K562 (cell line): ENCODE data around the gene TMSB10. TPM values are rescaled to one million over a fixed set of nuclear protein-coding genes. Genes with fewer than 3 reads are reported as not detected.

Experiments
- BRCA1 ChIP-seq, 2 experiments: fragments of 450-650 bp in 1 of 2; sonication (generic) in 1 of 2; formaldehyde crosslinking in 1 of 2; IDR thresholded peaks; 2 replicates each; pipeline versions ENCODE4 v1.5.0 to v1.6.1; 2017 to 2020; ENCODE audit warnings: mild to moderate bottlenecking in 1 of 2, missing genetic modification reagents in 1 of 2
- BRD4 ChIP-seq: fragments of 200-600 bp; sonication (generic); IDR thresholded peaks from 2 replicates; pipeline ENCODE4 v1.6.1; 2017; ENCODE audit warnings: inconsistent platforms
- CHAMP1 ChIP-seq: fragments of 450-650 bp; IDR thresholded peaks from 2 replicates; pipeline ENCODE4 v1.6.1; 2016; ENCODE audit warnings: mild to moderate bottlenecking
- E2F6 ChIP-seq, 2 experiments: IDR thresholded peaks; 2 replicates each; pipeline ENCODE4 v1.6.1; 2011; ENCODE audit warnings: borderline replicate concordance in 1 of 2, control low read depth in 1 of 2, low read depth in 1 of 2, low read length in 1 of 2, mild to moderate bottlenecking in 1 of 2, mixed read lengths in 1 of 2, moderate library complexity in 1 of 2; ENCODE audit not compliant: insufficient read depth in 1 of 2, insufficient read length in 1 of 2, poor library complexity in 1 of 2, severe bottlenecking in 1 of 2; ENCODE audit errors: extremely low read depth in 1 of 2
- GTF2E2 ChIP-seq: fragments of 200-800 bp; sonication (Bioruptor generic); IDR thresholded peaks from 2 replicates; pipeline ENCODE4 v1.6.1; 2016; ENCODE audit warnings: missing genetic modification characterization, missing compliant biosample characterization
- HDAC1 ChIP-seq, 2 experiments: fragments of 450-650 bp; IDR thresholded peaks; 2 replicates each; pipeline ENCODE4 v1.6.1; 2016 to 2017; ENCODE audit warnings: inconsistent platforms in 1 of 2, mild to moderate bottlenecking in 1 of 2, moderate library complexity in 1 of 2
- HDAC8 ChIP-seq: fragments of 450-650 bp; IDR thresholded peaks from 2 replicates; pipeline ENCODE4 v1.6.1; 2016; ENCODE audit warnings: mild to moderate bottlenecking, missing genetic modification characterization, moderate library complexity, missing compliant biosample characterization
- KLF13 ChIP-seq: fragments of 450-650 bp; IDR thresholded peaks from 2 replicates; pipeline ENCODE4 v1.6.1; 2016; ENCODE audit warnings: missing genetic modification characterization, low read depth, mild to moderate bottlenecking, missing compliant biosample characterization, moderate library complexity, borderline replicate concordance
- MAZ ChIP-seq, 2 experiments: fragments of 450-650 bp in 1 of 2; sonication (generic) in 1 of 2; formaldehyde crosslinking; IDR thresholded peaks in 1 of 2; conservative IDR thresholded peaks in 1 of 2; 2 replicates each; pipeline versions ENCODE4 v1.4.0 to v1.5.0; 2020; ENCODE audit warnings: mild to moderate bottlenecking in 1 of 2, missing genetic modification reagents in 1 of 2
- MEIS2 ChIP-seq: fragments of 450-650 bp; IDR thresholded peaks from 2 replicates; pipeline ENCODE4 v1.6.1; 2014; ENCODE audit warnings: mild to moderate bottlenecking; ENCODE audit not compliant: partially characterized antibody
- RFX7 ChIP-seq: fragments of 250-450 bp; sonication (Bioruptor Pico); IDR thresholded peaks from 2 replicates; pipeline ENCODE4 v1.5.1; 2021; ENCODE audit warnings: mild to moderate bottlenecking
- SP1 ChIP-seq: sonication (generic); formaldehyde crosslinking; IDR thresholded peaks from 2 replicates; pipeline ENCODE4 v1.8.1; 2022; ENCODE audit warnings: mild to moderate bottlenecking, missing genetic modification reagents
- STAG1 ChIP-seq: sonication (generic); formaldehyde crosslinking; IDR thresholded peaks from 2 replicates; pipeline ENCODE4 v1.5.0; 2020; ENCODE audit warnings: missing genetic modification reagents, borderline replicate concordance
- TAF1 ChIP-seq: IDR thresholded peaks from 2 replicates; pipeline ENCODE4 v1.6.1; 2011; ENCODE audit warnings: mild to moderate bottlenecking, low read length, moderate library complexity; ENCODE audit not compliant: insufficient read depth, control insufficient read depth, severe bottlenecking; ENCODE audit errors: extremely low read depth
- ZBTB2 ChIP-seq: fragments of 450-650 bp; IDR thresholded peaks from 2 replicates; pipeline ENCODE4 v1.6.1; 2016; ENCODE audit warnings: antibody characterized with exemption
- ZSCAN29 ChIP-seq: fragments of 450-650 bp; IDR thresholded peaks from 2 replicates; pipeline ENCODE4 v1.6.1; 2017
- polyA plus RNA-seq, 8 experiments: library from polyadenylated mRNA; depleted of rRNA in 4 of 8; stranded (reverse) in 5 of 8; unstranded in 3 of 8; fragments of >200 nt; fragmentation: Nextera tagmentation in 2 of 8; fragmentation: Illumina TruSeq in 1 of 8; extraction: Ambion mirVana in 2 of 8; extraction: Trizol in 1 of 8; gene quantifications; 2 replicates each; pipeline versions ENCODE4 v1.2.1 to v1.2.3, GENCODE V29; 2011 to 2014; ENCODE audit warnings: inconsistent platforms in 1 of 8, missing spikeins in 1 of 8
- total RNA-seq, 7 experiments: library from RNA; depleted of rRNA in 6 of 7; stranded (reverse); fragments of >200 nt in 6 of 7; fragmentation: Illumina TruSeq in 2 of 7; extraction: Trizol in 2 of 7; gene quantifications; 2 replicates each; pipeline versions ENCODE4 v1.2.1 to v1.2.3, GENCODE V29; 2011 to 2021; ENCODE audit warnings: low replicate concordance in 1 of 7
- TF ChIP-seq, protein P1 (sequence below): fragments of 250-450 bp; sonication (Bioruptor Pico); IDR thresholded peaks from 2 replicates; pipeline ENCODE4 v1.4.0; 2020; ENCODE audit warnings: mild to moderate bottlenecking, moderate library complexity, borderline replicate concordance

TMSB10 gene
- total and polyA plus RNA-seq, 9 of the 15 experiments (the other 6 are each of a cell fraction or from before 2014, with no cell fraction given): 382 to 2,226 (median 959) TPM

GRCh38 chr2:84881581-84882413 lies 23.7 kb upstream of the TMSB10 start (continued):
- TF ChIP-seq E2F6 (IDR thresholded peaks at IDR 0.05; ENCODE audit: borderline replicate concordance in 1 of 2, extremely low read depth in 1 of 2, insufficient read depth in 1 of 2, insufficient read length in 1 of 2, low read depth in 1 of 2, low read length in 1 of 2, poor library complexity in 1 of 2, severe bottlenecking in 1 of 2): peak in 1 of 2 experiments; percentile 54
- no peak for TF ChIP-seq STAG1 (CRISPR knock-in tag)
- no peak for TF ChIP-seq HDAC1 (IDR thresholded peaks at IDR 0.05)
- no peak for TF ChIP-seq MEIS2
- no peak for TF ChIP-seq TAF1
- TF ChIP-seq, protein P1, sequence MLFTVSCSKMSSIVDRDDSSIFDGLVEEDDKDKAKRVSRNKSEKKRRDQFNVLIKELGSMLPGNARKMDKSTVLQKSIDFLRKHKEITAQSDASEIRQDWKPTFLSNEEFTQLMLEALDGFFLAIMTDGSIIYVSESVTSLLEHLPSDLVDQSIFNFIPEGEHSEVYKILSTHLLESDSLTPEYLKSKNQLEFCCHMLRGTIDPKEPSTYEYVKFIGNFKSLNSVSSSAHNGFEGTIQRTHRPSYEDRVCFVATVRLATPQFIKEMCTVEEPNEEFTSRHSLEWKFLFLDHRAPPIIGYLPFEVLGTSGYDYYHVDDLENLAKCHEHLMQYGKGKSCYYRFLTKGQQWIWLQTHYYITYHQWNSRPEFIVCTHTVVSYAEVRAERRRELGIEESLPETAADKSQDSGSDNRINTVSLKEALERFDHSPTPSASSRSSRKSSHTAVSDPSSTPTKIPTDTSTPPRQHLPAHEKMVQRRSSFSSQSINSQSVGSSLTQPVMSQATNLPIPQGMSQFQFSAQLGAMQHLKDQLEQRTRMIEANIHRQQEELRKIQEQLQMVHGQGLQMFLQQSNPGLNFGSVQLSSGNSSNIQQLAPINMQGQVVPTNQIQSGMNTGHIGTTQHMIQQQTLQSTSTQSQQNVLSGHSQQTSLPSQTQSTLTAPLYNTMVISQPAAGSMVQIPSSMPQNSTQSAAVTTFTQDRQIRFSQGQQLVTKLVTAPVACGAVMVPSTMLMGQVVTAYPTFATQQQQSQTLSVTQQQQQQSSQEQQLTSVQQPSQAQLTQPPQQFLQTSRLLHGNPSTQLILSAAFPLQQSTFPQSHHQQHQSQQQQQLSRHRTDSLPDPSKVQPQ: no peak
- peak in 1 of 2 experiments; percentile 43; a peak in 1 of 4 replicates for TF ChIP-seq MAZ (CRISPR knock-in tag; conservative IDR thresholded peaks at IDR 0.05 in 1 of 2, IDR thresholded peaks at IDR 0.05 in 1 of 2)
- TF ChIP-seq ZBTB2: no peak
- TF ChIP-seq BRCA1 (IDR thresholded peaks at IDR 0.05): no peak
- no peak for TF ChIP-seq BRCA1 (CRISPR knock-in tag; IDR thresholded peaks at IDR 0.05)
- no peak for TF ChIP-seq HDAC8 (tag)
- no peak for TF ChIP-seq GTF2E2 (tag)
- TF ChIP-seq BRD4: no peak
- no peak for TF ChIP-seq SP1 (CRISPR knock-in tag)
- TF ChIP-seq ZSCAN29: no peak
- TF ChIP-seq CHAMP1: no peak
- TF ChIP-seq RFX7 (CRISPR knock-in tag): no peak
- no peak for TF ChIP-seq KLF13 (tag)
